Germinal center (tissue), 1 donor: ENCODE measurements around the gene DNM3.

Experiments used
- DNase-seq: peaks from one replicate; pipeline ENCODE4 v3.0.0; 2012; ENCODE audit warnings: mixed read lengths, low spot score

The DNM3 gene

GRCh38 chr1:172328266-172328665, 487.0 kb downstream of the DNM3 start:
- DNase-seq = no peak

GRCh38 chr1:172332230-172332629, 490.9 kb downstream of the DNM3 start:
- DNase-seq = no peak

- no peak for DNase-seq
Observed at GRCh38 chr1:172335377-172335776, 494.1 kb downstream of the DNM3 start.

DNA sequence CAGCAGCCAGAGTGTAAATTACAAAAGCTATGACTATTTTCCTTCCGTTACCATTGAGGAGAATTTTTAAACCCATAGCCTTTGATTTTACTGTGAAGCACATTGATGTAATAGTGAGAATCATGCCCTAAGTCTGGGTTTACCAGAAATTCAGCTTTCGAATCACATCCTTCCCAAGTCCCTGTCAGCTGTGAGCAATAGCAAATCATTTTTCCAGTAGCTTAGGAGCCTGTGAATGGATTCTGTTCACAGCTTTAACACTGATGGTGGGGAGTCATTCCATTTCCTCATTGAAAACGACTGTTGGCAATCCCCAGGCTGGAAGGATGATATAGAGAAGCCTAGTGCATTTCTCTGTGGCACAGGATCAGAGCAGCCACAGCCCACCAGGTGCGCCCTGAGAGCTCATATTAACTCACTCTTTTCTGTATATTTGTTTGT, 497.0 kb downstream of the DNM3 start:
- DNase-seq = no peak

- DNase-seq = no peak
Observed at GRCh38 chr1:172339842-172340241, 498.5 kb downstream of the DNM3 start.

- no peak for DNase-seq
Observed at GRCh38 chr1:172340520-172340919, 499.2 kb downstream of the DNM3 start.

DNA sequence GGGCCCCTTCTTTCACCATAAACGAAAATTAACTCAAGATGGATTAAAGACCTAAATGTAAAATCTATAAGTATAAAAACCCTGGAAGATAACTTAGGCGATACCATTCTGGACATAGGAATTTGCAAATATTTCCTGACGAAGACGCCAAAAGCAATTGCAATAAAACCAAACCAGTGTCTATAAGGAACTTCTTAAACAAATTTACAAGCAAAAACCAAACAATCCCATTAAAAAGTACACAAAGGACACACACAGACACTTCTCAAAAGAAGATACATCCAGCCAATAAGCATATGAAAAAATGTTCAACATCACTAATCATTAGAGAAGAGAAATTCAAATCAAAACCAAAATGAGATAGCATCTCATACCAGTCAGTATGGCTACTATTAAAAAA, 500.4 kb downstream of the DNM3 start:
- no peak for DNase-seq

DNA sequence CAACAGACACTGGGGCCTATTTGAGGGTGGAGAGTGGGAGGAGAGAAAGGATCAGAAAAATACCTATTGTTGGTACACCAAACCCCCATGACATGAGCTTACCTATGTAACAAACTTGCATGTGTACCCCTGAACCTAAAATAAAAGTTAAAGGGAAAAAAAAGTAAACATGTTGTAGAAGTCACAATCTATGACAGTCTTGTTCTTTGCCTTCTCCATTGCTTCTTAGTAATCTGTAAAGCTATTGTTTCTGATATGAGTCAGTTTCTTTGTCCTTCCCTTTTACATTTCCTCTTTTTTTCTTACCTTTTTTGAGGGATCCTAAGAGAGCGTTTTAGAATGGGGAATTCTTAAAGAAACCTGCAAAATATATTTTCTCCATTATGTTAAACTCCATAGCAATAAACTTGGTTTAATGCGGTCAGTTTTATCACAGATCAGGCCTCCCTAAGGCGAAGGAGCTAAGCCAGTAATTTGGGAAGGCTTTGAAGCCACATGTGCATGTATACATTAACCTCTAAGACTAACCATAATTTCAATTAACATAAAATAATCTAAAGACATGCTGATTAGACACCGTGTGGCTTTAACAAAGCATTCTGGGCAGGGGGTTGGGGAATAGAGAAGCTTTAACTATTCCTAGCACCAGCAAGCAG, 501.4 kb downstream of the DNM3 start:
- no peak for DNase-seq

DNA sequence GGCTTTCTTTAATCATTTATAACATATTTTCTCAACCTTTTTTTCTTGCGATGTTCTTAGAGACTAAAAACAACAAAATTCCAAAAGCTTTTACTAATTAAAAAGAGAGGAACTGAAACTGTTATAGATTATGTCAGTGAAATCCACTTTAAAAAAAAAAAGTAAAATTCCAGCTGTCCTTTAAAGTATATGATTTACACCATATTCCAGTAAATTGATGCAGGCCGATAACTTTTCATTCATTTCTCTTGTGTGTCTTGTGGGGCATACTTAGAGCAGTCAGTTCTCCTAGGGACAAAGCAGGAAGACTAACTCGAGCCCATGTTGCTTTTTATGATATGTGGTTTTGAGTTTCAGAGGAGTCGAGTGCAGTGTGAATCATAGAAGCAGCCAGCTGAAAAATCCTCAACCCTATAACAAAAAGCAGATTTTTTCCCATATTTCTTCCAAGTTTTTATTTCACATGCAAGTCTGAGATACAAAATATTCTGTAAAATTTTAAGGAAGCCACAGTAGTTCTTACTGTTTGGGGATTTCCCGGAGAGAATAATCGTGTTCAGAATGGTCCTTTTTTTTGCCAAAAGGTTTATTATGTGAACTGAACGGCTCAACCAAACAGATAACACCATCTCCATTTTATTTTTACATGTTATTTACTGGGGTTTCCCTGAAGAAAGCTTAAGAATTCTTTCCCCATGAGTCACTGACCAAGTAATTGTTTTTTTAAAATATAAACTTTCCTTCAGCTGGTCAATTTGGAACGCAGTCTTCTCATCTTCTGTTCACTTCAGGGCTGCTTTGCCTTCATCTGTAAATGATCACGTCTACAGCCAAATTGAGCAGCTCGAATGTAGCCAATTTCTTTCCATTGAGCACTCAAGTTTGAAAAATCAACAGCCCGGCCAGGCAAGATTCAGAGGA, 502.2 kb downstream of the DNM3 start:
- DNase-seq = no peak

- DNase-seq = no peak
Observed at GRCh38 chr1:172344444-172344843, 503.1 kb downstream of the DNM3 start.

GRCh38 chr1:172345077-172345476, 503.8 kb downstream of the DNM3 start:
- DNase-seq = no peak

DNA sequence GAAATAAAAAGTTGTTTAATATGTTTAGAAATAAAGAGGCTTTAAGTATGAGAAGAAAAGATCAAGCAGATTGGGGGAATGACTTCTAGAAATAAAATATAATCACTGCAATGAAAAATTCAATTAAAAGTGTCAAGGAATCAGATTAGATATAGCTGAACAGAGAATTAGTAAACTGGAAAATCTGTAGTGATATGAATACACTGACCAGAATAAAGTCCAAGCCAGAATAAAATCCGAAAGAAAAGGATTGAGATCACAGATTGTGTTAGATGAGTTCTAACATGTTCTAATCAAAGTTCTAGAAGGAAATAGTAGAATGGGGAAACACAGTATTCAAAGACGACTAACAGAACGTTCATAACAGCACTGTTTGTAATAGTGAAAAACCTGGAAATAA, 506.1 kb downstream of the DNM3 start:
- no peak for DNase-seq

DNA sequence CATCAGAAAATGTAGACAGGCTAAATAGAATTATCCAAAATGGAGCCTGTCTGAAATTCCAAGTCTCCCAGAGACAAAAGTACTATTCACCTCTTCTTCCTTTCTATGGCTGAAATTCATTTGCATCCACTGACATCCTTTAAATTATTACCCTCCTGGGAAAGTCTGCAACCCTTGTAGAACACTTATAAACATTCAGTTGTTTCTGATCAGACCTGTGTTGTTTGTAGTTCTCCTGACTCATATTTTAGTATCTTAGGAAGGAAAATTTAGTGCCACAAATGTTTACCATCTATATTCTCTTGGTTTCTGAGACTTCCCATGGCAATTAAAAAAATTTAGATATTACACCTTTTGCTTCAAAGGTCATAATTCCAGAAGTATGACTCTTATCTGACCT, 509.6 kb downstream of the DNM3 start:
- no peak for DNase-seq

DNA sequence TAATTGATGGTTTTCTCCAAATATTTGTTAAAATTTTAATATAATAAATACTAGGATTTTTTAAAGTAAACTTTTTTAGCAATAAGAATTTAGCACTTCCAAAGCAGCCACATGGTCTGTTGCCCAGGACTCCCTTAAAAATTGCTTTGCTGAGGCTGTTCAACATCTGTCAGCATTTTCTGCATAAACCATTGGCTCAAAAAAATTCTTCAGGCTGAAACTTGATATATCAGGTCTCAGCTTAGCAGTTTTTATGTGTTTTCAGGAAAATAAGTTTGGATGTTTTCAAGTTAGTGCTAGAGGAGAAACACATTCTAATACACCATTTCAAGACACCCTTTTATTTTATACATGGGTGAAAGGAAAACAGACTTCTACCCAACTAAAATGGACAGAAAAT, 510.0 kb downstream of the DNM3 start:
- no peak for DNase-seq

GRCh38 chr1:172351754-172352161, 510.5 kb downstream of the DNM3 start:
- no peak for DNase-seq

GRCh38 chr1:172352435-172352834, 511.1 kb downstream of the DNM3 start:
- no peak for DNase-seq

- DNase-seq = no peak
Observed at GRCh38 chr1:172354291-172355274, 513.3 kb downstream of the DNM3 start.

- DNase-seq = no peak
Observed at GRCh38 chr1:172356620-172357019, 515.3 kb downstream of the DNM3 start.

GRCh38 chr1:172357753-172358385, 516.6 kb downstream of the DNM3 start:
- DNase-seq = no peak

DNA sequence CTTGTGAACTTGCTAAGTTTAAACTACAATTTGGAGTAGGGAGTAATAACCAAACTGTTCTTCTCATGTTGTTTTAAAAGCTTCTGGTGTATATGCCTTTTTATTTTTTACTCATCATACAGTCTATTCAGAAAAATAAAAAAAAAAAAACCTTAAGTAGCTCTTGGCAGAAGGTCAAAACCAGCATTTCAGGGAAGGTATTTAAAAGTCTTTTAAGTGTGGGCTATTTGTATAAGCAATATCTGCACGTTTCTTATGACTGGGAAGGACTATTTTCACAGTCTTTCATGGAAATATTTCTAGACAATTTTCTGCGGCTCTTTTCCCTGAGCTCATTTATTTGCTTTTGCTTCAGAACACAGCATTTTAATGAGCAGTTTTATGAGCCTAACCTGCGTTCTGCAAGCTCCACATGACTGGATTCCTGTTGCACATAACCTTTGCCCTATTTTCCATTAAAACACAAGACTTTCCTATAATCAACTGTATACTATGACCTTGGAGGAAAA, 518.2 kb downstream of the DNM3 start:
- no peak for DNase-seq

DNA sequence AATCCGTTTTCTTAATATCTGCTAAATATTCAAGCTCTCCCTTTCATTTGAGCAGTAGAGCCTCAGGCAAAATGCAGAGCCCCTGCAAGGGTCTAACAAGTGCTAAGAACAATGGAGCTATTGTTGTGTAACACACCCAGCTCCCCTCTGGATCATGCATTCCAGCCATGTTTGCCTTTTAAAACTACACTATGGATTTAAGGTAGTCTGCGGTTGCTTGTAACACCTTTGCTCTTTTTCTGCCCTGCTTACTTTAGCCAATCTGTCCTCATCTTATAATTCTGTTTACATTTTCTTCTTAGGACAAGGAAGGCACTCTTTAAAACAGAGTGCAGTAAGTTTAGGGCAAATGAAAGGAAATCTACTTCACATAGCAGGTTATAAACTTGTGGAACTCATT, 519.2 kb downstream of the DNM3 start:
- no peak for DNase-seq
